Erythroblast (primary cell): ENCODE measurements around the gene AFAP1.

ENCODE experiments used
- GATA1 ChIP-seq: IDR thresholded peaks from 2 replicates; pipeline ENCODE4 v1.6.1; 2011; ENCODE audit warnings: low read depth, mild to moderate bottlenecking, control low read depth, low read length, moderate library complexity
- POLR2A ChIP-seq: IDR thresholded peaks from 2 replicates; pipeline ENCODE4 v1.6.1; 2011; ENCODE audit warnings: mild to moderate bottlenecking, low read length

DNA sequence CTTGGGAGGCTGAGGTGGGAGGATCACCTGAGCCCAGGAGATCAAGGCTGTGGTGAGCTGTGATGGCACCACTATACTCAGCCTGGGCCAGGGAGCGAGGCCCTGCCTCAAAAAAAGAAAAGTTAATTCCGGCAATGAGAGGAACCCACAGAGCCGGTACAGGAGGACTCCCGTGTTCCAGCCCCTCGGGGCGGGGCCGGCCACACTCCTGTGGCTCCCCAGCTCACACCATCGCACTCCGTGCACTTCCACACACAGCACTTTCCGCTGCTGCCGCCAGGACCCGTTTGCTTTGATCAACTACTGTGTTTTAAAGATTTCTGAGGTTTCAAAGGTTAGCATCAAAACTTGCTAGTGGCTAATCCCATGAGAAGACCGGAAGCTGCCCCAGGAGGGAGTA lies 171.7 kb downstream of the AFAP1 start:
- TF ChIP-seq POLR2A, result no peak
- no peak for TF ChIP-seq GATA1
